Medulla oblongata (tissue), 1 donor: ENCODE measurements around the gene KCNQ1.

Experiments
- DNase-seq: peaks from one replicate; pipeline ENCODE4 v3.0.0-alpha.2; 2015; ENCODE audit errors: extremely low spot score

The KCNQ1 gene

GRCh38 chr11:2862395-2863275, 417.8 kb downstream of the KCNQ1 start:
- no peak for DNase-seq

- DNase-seq, result no peak
Observed at GRCh38 chr11:2863276-2863618, 418.4 kb downstream of the KCNQ1 start.

- no peak for DNase-seq
Observed at GRCh38 chr11:2864901-2865300, 420.1 kb downstream of the KCNQ1 start.

- DNase-seq, result no peak
Observed at GRCh38 chr11:2865922-2866577, 421.2 kb downstream of the KCNQ1 start.

GRCh38 chr11:2867142-2867541, 422.3 kb downstream of the KCNQ1 start:
- no peak for DNase-seq

GRCh38 chr11:2867722-2868505, 423.1 kb downstream of the KCNQ1 start:
- DNase-seq, result peak; percentile 58

GRCh38 chr11:2868506-2869133, 423.8 kb downstream of the KCNQ1 start:
- DNase-seq, result peak; percentile 52

- peak; percentile 86 for DNase-seq
Observed at GRCh38 chr11:2869134-2869526, 424.3 kb downstream of the KCNQ1 start.

GRCh38 chr11:2869561-2870427, 425.0 kb downstream of the KCNQ1 start:
- DNase-seq, result no peak

- DNase-seq, result no peak
Observed at GRCh38 chr11:2870460-2870859, 425.7 kb downstream of the KCNQ1 start.

GRCh38 chr11:2870969-2871680, 426.3 kb downstream of the KCNQ1 start:
- DNase-seq, result no peak

- no peak for DNase-seq
Observed at GRCh38 chr11:2874963-2875362, 430.2 kb downstream of the KCNQ1 start.

GRCh38 chr11:2877474-2877873, 432.7 kb downstream of the KCNQ1 start:
- DNase-seq, result no peak

- no peak for DNase-seq
Observed at GRCh38 chr11:2878782-2879181, 434.0 kb downstream of the KCNQ1 start.

GRCh38 chr11:2880646-2881045, 435.8 kb downstream of the KCNQ1 start:
- no peak for DNase-seq

GRCh38 chr11:2881076-2881980, 436.5 kb downstream of the KCNQ1 start:
- no peak for DNase-seq

GRCh38 chr11:2881981-2882375, 437.2 kb downstream of the KCNQ1 start:
- no peak for DNase-seq

- no peak for DNase-seq
Observed at GRCh38 chr11:2882396-2883110, 437.7 kb downstream of the KCNQ1 start.

GRCh38 chr11:2883640-2883978, 438.8 kb downstream of the KCNQ1 start:
- DNase-seq, result no peak
